Hepatocyte (in vitro differentiated cells): ENCODE measurements around the gene HMGCL. TPM values are rescaled to one million over a fixed set of nuclear protein-coding genes. Genes with fewer than 3 reads are reported as not detected.
"Not testable (repeated sequence)": the region's sequence is repeated elsewhere in the genome, so short reads cannot be mapped to it uniquely, and the experiment has no call there.

Source experiments
- DNase-seq: peaks from one replicate; pipeline ENCODE4 v3.0.0-alpha.2; 2016; ENCODE audit warnings: low spot score
- H2AFZ ChIP-seq: fragments of 200-600 bp; sonication (generic); 2 replicates; pipeline ENCODE4 v1.6.0; 2016; ENCODE audit warnings: antibody characterized with exemption, mild to moderate bottlenecking
- H3K27ac ChIP-seq: fragments of 200-600 bp; sonication (generic); 2 replicates; pipeline ENCODE4 v1.5.1; 2016; ENCODE audit warnings: mild to moderate bottlenecking
- H3K27me3 ChIP-seq: fragments of 200-600 bp; sonication (generic); 2 replicates; pipeline ENCODE4 v1.6.1; 2016
- H3K36me3 ChIP-seq: fragments of 200-600 bp; sonication (generic); replicated peaks from 2 replicates; pipeline ENCODE4 v1.5.1; 2016; ENCODE audit warnings: low read depth; ENCODE audit not compliant: insufficient read depth
- H3K4me1 ChIP-seq: fragments of 200-600 bp; sonication (generic); 2 replicates; pipeline ENCODE4 v1.5.1; 2016; ENCODE audit warnings: mild to moderate bottlenecking, moderate library complexity; ENCODE audit not compliant: insufficient read depth
- H3K4me2 ChIP-seq: fragments of 200-600 bp; sonication (generic); 2 replicates; pipeline ENCODE4 v1.6.0; 2016
- H3K4me3 ChIP-seq: fragments of 200-600 bp; sonication (generic); 2 replicates; pipeline ENCODE4 v1.5.1; 2016; ENCODE audit warnings: mild to moderate bottlenecking
- H3K79me2 ChIP-seq: fragments of 200-600 bp; sonication (generic); 2 replicates; pipeline ENCODE4 v1.6.0; 2017; ENCODE audit warnings: mild to moderate bottlenecking
- H3K9me2 ChIP-seq: fragments of 200-600 bp; sonication (generic); replicated peaks from 2 replicates; pipeline ENCODE4 v1.6.0; 2017; ENCODE audit warnings: mild to moderate bottlenecking; ENCODE audit not compliant: insufficient read depth
- H3K9me3 ChIP-seq: fragments of 200-600 bp; sonication (generic); 2 replicates; pipeline ENCODE4 v1.5.1; 2016; ENCODE audit warnings: low read depth, mild to moderate bottlenecking
- H4K20me1 ChIP-seq: fragments of 200-600 bp; sonication (generic); 2 replicates; pipeline ENCODE4 v1.6.0; 2016; ENCODE audit warnings: mild to moderate bottlenecking; ENCODE audit not compliant: insufficient read depth, poor library complexity, severe bottlenecking
- CTCF ChIP-seq: fragments of 200-600 bp; sonication (generic); IDR thresholded peaks from 2 replicates; pipeline ENCODE4 v1.5.1; 2016; ENCODE audit warnings: antibody characterized with exemption, mild to moderate bottlenecking; ENCODE audit not compliant: poor library complexity
- EZH2 ChIP-seq: fragments of 200-600 bp; sonication (generic); IDR thresholded peaks from 2 replicates; pipeline ENCODE4 v1.6.1; 2016; ENCODE audit warnings: antibody characterized with exemption, mild to moderate bottlenecking, borderline replicate concordance
- EZH2phosphoT487 ChIP-seq: fragments of 200-600 bp; sonication (generic); IDR thresholded peaks from one replicate; pipeline ENCODE4 v1.6.1; 2018; ENCODE audit warnings: antibody characterized with exemption, mild to moderate bottlenecking, low read depth, moderate library complexity; ENCODE audit not compliant: unreplicated experiment, severe bottlenecking
- WGBS: methylation state at CpG from one replicate; pipeline ENCODE4 v1.1.6; 2016; ENCODE audit warnings: low lambda C conversion rate; ENCODE audit errors: missing lambda C conversion rate; 5-methylcytosine and 5-hydroxymethylcytosine counted together
- polyA plus RNA-seq: library from polyadenylated mRNA; unstranded; fragments of >200 nt; fragmentation: Nextera tagmentation; extraction: Ambion mirVana; gene quantifications from 2 replicates; pipeline ENCODE4 v1.2.1, GENCODE V29; 2016
- total RNA-seq: library from RNA; depleted of rRNA; stranded (reverse); fragments of >200 nt; gene quantifications from 2 replicates; pipeline ENCODE4 v1.2.3, GENCODE V29; 2014

The HMGCL gene
- total and polyA plus RNA-seq, 2 experiments from 2014 or later, result 78.5 to 90.7 TPM

- H2AFZ ChIP-seq, result no peak overlapping the region
- no peaks in the 10 kb centered on the region for H3K36me3 ChIP-seq
- no peaks in the 10 kb centered on the region for H4K20me1 ChIP-seq
- DNase-seq, result no peak
- 95% methylated on average over 11 of the region's 12 CpGs for WGBS
- no peak overlapping the region for H3K4me2 ChIP-seq
- no peaks in the 10 kb centered on the region for H3K9me2 ChIP-seq
- no peaks in the 10 kb centered on the region for H3K27me3 ChIP-seq
- no peaks in the 10 kb centered on the region for H3K4me1 ChIP-seq
- H3K4me3 ChIP-seq, result no peak overlapping the region
- no peaks in the 10 kb centered on the region for H3K79me2 ChIP-seq
- no peak overlapping the region for H3K27ac ChIP-seq
- no peak for TF ChIP-seq EZH2
- TF ChIP-seq CTCF, result no peak
- TF ChIP-seq EZH2phosphoT487, result no peak
- H3K9me3 ChIP-seq, result no peaks in the 10 kb centered on the region
Observed at GRCh38 chr1:23848673-23849616, 23.7 kb upstream of the HMGCL start.

GRCh38 chr1:23847482-23848095, 22.4 kb upstream of the HMGCL start:
- not testable (repeated sequence) for H3K27me3 ChIP-seq, H3K9me2 ChIP-seq, H3K36me3 ChIP-seq, H2AFZ ChIP-seq, H3K27ac ChIP-seq, H3K79me2 ChIP-seq, H3K4me2 ChIP-seq, H3K4me3 ChIP-seq, H3K9me3 ChIP-seq, H3K4me1 ChIP-seq, H4K20me1 ChIP-seq, DNase-seq
- WGBS, result 100% methylated on average over 2 of the region's 2 CpGs

GRCh38 chr1:23845163-23845562, 19.9 kb upstream of the HMGCL start:
- no peak for DNase-seq
- no peaks in the 10 kb centered on the region for H3K79me2 ChIP-seq
- no peak overlapping the region for H2AFZ ChIP-seq
- H3K36me3 ChIP-seq, result no peaks in the 10 kb centered on the region
- no peaks in the 10 kb centered on the region for H3K9me2 ChIP-seq
- TF ChIP-seq EZH2 (no peak), CTCF (no peak), EZH2phosphoT487 (no peak)
- H3K4me1 ChIP-seq, result no peaks in the 10 kb centered on the region
- no peaks in the 10 kb centered on the region for H3K9me3 ChIP-seq
- no peak overlapping the region for H3K4me2 ChIP-seq
- H3K4me3 ChIP-seq, result no peak overlapping the region
- no peak overlapping the region for H3K27ac ChIP-seq
- H3K27me3 ChIP-seq, result no peaks in the 10 kb centered on the region
- no peaks in the 10 kb centered on the region for H4K20me1 ChIP-seq
- WGBS, result 91% methylated on average over 2 of the region's 2 CpGs

GRCh38 chr1:23843644-23844043, 18.4 kb upstream of the HMGCL start:
- Histone ChIP-seq H3K9me3 (no peaks in the 10 kb centered on the region), H3K4me1 (no peaks in the 10 kb centered on the region), H3K79me2 (no peaks in the 10 kb centered on the region), H3K4me3 (no peak overlapping the region), H3K4me2 (no peak overlapping the region), H2AFZ (no peak overlapping the region), H3K9me2 (no peaks in the 10 kb centered on the region), H3K27me3 (no peaks in the 10 kb centered on the region), H3K36me3 (no peaks in the 10 kb centered on the region), H3K27ac (no peak overlapping the region), H4K20me1 (no peaks in the 10 kb centered on the region)
- no peak for DNase-seq
- WGBS, result 95% methylated on average over 5 of the region's 5 CpGs
- TF ChIP-seq EZH2 (no peak), EZH2phosphoT487 (no peak), CTCF (no peak)
